DND-41 (cell line): ENCODE results near the gene DNAJC15.

ENCODE experiments used
- ATAC-seq: fragments of 200-7000 bp; cut with Tn5 transposase; 3 replicates; pipeline ENCODE4 v1.9.1; 2021; ENCODE audit warnings: low read depth; ENCODE audit not compliant: insufficient read depth
- DNase-seq: peaks from one replicate; pipeline ENCODE4 v3.0.0-alpha.2; 2020
- H2AFZ ChIP-seq: 2 replicates; pipeline ENCODE4 v1.6.0; 2012; ENCODE audit warnings: low read depth, low read length
- H3K27ac ChIP-seq: 2 replicates; pipeline ENCODE4 v1.5.1; 2012; ENCODE audit warnings: low read length, inconsistent platforms
- H3K27me3 ChIP-seq: fragments of 200-600 bp; sonication (generic); 2 replicates; pipeline ENCODE4 v1.6.0; 2012; ENCODE audit warnings: low read length, mild to moderate bottlenecking, inconsistent platforms; ENCODE audit not compliant: insufficient read depth, poor library complexity
- H3K36me3 ChIP-seq: 2 replicates; pipeline ENCODE4 v1.5.1; 2012; ENCODE audit warnings: low read length, inconsistent platforms; ENCODE audit not compliant: insufficient read depth
- H3K4me1 ChIP-seq: 2 replicates; pipeline ENCODE4 v1.5.1; 2012; ENCODE audit warnings: mild to moderate bottlenecking, low read length; ENCODE audit not compliant: insufficient read depth
- H3K4me2 ChIP-seq: 2 replicates; pipeline ENCODE4 v1.6.0; 2012; ENCODE audit warnings: mild to moderate bottlenecking, moderate library complexity, low read length, inconsistent platforms; ENCODE audit not compliant: insufficient read depth
- H3K4me3 ChIP-seq, 2 experiments: fragments of 200-600 bp in 1 of 2; shearing (Covaris generic) in 1 of 2; 2 replicates each; pipeline ENCODE4 v1.5.1; 2012 to 2016; ENCODE audit warnings: inconsistent platforms in 2 of 2, low read length in 2 of 2, mild to moderate bottlenecking in 2 of 2, low read depth in 1 of 2, moderate library complexity in 1 of 2
- H3K79me2 ChIP-seq: 2 replicates; pipeline ENCODE4 v1.6.0; 2012; ENCODE audit warnings: low read length, inconsistent platforms; ENCODE audit not compliant: insufficient read depth
- H3K9ac ChIP-seq: 2 replicates; pipeline ENCODE4 v1.6.0; 2012; ENCODE audit warnings: low read depth, mild to moderate bottlenecking, inconsistent platforms, low read length, moderate library complexity
- H3K9me3 ChIP-seq: 2 replicates; pipeline ENCODE4 v1.5.1; 2012; ENCODE audit warnings: low read length, moderate library complexity, mild to moderate bottlenecking, inconsistent platforms; ENCODE audit not compliant: insufficient read depth, severe bottlenecking
- H4K20me1 ChIP-seq: 2 replicates; pipeline ENCODE4 v1.6.0; 2012; ENCODE audit warnings: low read length; ENCODE audit not compliant: insufficient read depth
- CTCF ChIP-seq: IDR thresholded peaks from 2 replicates; pipeline ENCODE4 v1.5.1; 2012; ENCODE audit warnings: borderline replicate concordance, low read length, moderate library complexity, mild to moderate bottlenecking; ENCODE audit not compliant: poor library complexity, severe bottlenecking; ENCODE audit errors: extremely low read depth
- EZH2 ChIP-seq: IDR thresholded peaks from 3 replicates; pipeline ENCODE4 v1.6.1; 2012; ENCODE audit warnings: borderline replicate concordance, low read depth, mild to moderate bottlenecking, moderate library complexity, low read length, inconsistent platforms; ENCODE audit not compliant: severe bottlenecking

Gene DNAJC15

GRCh38 chr13:43154156-43154651 lies 130.8 kb downstream of the DNAJC15 start:
- no peak for TF ChIP-seq EZH2
- TF ChIP-seq CTCF: no peak
- H3K4me1 ChIP-seq: no peaks in the 10 kb centered on the region
- no peak for ATAC-seq
- no peak overlapping the region for H2AFZ ChIP-seq
- H4K20me1 ChIP-seq: no peaks in the 10 kb centered on the region
- no peaks in the 10 kb centered on the region for H3K79me2 ChIP-seq
- no peak overlapping the region for H3K4me3 ChIP-seq
- H3K36me3 ChIP-seq: no peaks in the 10 kb centered on the region
- no peak overlapping the region for H3K27ac ChIP-seq
- no peak for DNase-seq
- no peaks in the 10 kb centered on the region for H3K27me3 ChIP-seq
- no peaks in the 10 kb centered on the region for H3K9me3 ChIP-seq
- no peak overlapping the region for H3K4me2 ChIP-seq
- no peak overlapping the region for H3K9ac ChIP-seq

GRCh38 chr13:43154839-43155238 lies 131.5 kb downstream of the DNAJC15 start:
- H3K79me2 ChIP-seq: no peaks in the 10 kb centered on the region
- no peak overlapping the region for H2AFZ ChIP-seq
- H3K4me1 ChIP-seq: no peaks in the 10 kb centered on the region
- H3K4me3 ChIP-seq: no peak overlapping the region
- no peaks in the 10 kb centered on the region for H3K36me3 ChIP-seq
- no peaks in the 10 kb centered on the region for H3K27me3 ChIP-seq
- no peaks in the 10 kb centered on the region for H4K20me1 ChIP-seq
- H3K9ac ChIP-seq: no peak overlapping the region
- H3K9me3 ChIP-seq: no peaks in the 10 kb centered on the region
- no peak overlapping the region for H3K27ac ChIP-seq
- H3K4me2 ChIP-seq: no peak overlapping the region
- ATAC-seq (no peak), DNase-seq (no peak)
- TF ChIP-seq EZH2 (no peak), CTCF (no peak)

- TF ChIP-seq CTCF (no peak), EZH2 (no peak)
- no peak overlapping the region for H3K4me3 ChIP-seq
- H3K4me1 ChIP-seq: no peaks in the 10 kb centered on the region
- H3K9me3 ChIP-seq: no peaks in the 10 kb centered on the region
- no peaks in the 10 kb centered on the region for H4K20me1 ChIP-seq
- no peak overlapping the region for H2AFZ ChIP-seq
- no peaks in the 10 kb centered on the region for H3K79me2 ChIP-seq
- H3K27me3 ChIP-seq: no peaks in the 10 kb centered on the region
- H3K9ac ChIP-seq: no peak overlapping the region
- H3K36me3 ChIP-seq: no peaks in the 10 kb centered on the region
- H3K4me2 ChIP-seq: no peak overlapping the region
- no peak overlapping the region for H3K27ac ChIP-seq
- ATAC-seq (no peak), DNase-seq (no peak)
These were observed 133.5 kb downstream of the DNAJC15 start for GRCh38 chr13:43156916-43157315.

- Histone ChIP-seq H3K36me3 (no peaks in the 10 kb centered on the region), H3K9me3 (no peaks in the 10 kb centered on the region), H2AFZ (no peak overlapping the region), H3K4me1 (no peaks in the 10 kb centered on the region), H3K9ac (no peak overlapping the region), H3K4me2 (no peak overlapping the region), H4K20me1 (no peaks in the 10 kb centered on the region), H3K27ac (no peak overlapping the region), H3K4me3 (no peak overlapping the region), H3K79me2 (no peaks in the 10 kb centered on the region), H3K27me3 (no peaks in the 10 kb centered on the region)
- TF ChIP-seq EZH2: no peak
- TF ChIP-seq CTCF: no peak
- ATAC-seq (no peak), DNase-seq (no peak)
These were observed 134.4 kb downstream of the DNAJC15 start for GRCh38 chr13:43157796-43158195.
